ENCODE measurements around the gene C1D.

C1D gene

DNA sequence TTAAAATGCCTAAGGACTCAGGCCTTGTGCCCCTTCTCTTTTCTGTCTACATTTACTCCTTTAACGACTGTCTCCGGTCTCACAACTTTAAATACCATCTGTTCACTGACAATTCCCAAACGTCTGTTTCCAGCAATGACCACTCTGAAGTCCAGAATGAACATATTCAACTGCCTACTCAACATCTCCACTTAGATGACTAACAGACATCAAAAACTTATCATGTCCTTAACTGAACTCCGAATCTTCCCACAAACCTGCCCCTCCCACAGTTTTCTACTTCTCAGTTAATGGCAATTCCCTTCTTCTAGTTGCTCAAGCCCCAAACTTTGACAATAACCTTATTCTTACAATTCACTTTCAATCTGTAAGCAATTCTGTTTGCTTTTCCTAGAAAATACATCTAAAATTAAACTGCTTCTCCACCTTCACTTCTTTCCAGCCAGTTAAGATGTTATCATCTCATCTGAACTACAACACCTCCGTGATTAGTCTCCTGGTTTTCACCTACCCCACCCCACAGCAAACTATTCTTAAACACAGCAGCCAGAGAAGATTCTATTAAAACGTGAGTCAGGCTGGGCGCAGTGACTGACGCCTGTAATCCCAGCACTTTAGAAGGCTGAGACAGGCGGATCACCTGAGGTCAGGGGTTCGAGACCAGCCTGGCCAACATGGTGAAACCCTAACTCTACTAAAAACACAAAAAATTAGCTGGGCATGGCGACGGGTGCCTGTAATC is 2.8 kb downstream of the C1D start:
- no peak for DNase-seq (ENCODE audit: low read depth, low spot score)

DNA sequence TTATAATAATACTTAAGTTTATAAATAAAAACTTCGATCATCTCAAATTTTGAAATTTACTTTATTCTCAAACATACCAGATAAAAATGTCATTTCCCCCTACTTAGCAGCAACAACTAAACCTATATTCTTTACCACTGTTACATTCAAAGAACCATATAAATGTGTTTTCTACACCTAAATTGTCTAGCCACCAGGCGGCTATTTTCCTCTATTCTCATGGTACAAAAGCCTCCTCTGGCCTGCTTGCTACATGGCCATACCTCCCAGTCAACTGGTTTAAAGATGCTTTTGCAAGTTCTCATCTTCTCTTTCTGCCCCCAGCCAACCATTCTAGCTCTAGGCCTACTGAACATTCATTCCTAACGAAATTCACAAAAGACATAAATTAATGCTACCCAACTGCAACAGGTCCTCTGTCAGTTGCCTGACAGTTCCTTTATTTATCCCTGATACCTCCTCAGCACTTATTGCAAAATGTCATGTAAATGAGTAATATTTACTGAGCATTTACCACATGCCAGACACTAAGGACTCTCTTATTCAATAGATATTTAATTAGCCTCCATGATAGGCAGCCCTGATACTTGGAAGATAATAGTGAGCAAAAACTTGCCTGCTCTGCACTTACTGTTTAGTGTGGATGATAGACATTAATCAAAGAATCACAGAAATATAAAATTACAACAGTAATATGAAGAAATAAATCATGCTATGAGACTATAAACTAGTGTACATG is 5.0 kb downstream of the C1D start:
- no peak for DNase-seq (ENCODE audit: low read depth, low spot score)

DNA sequence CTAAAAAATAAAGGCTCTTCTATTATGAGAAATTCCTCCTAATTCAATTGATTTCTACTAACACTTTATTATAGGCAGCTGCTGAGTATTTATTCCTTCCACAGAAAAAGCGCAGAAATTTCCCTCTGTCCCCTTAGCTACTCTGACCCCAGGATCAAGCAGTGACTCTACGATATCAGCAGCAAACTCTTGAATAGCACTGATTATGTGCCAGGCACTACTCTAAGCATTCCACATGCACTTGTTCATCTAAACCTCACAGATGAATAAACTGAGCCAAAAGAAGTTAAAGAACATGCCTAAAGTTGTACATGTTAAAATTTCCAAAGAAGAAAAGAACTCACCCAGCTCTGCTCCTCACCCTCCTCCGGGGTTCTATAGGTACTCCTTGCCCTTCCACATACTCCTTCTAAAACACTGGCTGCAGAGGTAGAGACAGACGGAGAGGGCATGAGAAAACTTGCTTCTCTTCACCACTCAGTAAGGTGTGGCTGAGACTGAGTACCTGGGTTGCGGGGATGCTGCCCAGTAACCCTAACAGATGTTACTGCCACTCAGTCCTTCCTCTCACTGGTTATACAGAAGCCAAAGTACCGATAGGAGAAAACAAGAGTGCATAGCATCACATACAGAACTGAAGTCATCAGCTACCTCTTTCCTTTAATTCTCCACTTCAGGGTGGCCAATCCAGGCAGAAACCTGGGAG is 9.9 kb downstream of the C1D start:
- no peak for DNase-seq (ENCODE audit: low read depth, low spot score)

DNA sequence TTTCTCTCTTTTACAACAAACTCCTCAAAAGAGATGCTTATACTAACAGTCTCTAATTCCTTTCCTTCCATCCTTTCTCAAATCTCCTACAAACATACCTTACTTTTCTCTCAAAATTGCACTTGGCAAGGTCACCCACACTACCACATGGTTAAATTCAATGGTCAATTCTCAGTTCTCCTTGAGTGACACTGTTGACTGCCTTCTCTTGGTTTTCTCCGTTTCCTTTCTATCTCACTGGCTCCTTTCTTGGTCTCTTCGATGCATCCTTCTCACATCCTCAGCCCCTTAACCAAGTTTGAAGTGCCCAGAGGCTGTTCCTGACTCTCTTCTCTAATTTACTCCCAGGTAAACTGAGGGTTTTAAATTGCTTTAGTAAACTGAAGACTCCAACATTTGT is 12.5 kb downstream of the C1D start:
- DNase-seq (ENCODE audit: low read depth, low spot score), result no peak

DNA sequence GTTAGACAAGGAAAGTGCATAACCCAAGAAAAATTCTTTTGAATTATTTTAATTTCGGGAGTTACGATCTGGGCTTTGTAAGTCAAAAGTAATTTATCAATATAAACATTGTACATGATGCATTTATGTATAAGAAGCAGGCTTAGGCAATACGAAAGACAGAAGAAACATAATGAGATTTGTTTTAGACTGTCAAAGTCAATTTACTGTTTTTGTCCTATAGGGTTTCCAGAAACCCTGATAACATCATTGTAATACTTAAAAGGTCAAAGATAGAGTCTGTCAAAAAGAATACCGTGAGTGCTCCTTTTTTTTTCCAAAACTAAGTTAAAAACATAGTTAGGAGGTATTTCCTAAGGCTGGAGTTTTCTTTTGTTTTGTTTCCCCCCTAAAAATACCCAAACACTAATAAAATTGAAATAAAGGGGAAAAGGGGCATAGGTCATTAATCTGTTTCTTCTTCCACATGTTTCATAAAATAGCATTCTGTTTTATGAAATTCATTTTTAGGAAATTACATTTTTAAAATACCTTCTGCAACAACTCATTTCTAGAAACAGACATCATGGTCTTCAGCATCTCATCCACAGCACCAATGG is 16.1 kb downstream of the C1D start:
- no peak for DNase-seq (ENCODE audit: low read depth, low spot score)

DNA sequence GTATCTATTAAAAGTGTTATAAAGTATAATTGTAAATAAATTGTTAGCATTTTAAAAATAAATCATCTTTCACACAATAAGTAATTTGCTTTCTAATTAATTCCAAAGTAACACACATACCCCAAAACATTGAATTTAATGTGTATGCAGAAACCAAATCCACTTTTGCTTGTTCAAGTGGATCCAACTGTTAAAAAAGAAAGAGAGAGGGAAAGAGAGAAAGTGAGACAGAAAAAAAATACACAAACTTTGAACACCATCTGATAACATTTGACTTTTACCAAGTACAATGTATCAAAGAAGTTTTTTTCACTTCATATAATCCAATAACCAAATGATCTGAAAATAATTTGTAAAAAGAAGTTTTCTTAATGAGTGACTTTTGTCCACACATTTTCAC is 16.6 kb downstream of the C1D start:
- no peak for DNase-seq (ENCODE audit: low read depth, low spot score)

DNA sequence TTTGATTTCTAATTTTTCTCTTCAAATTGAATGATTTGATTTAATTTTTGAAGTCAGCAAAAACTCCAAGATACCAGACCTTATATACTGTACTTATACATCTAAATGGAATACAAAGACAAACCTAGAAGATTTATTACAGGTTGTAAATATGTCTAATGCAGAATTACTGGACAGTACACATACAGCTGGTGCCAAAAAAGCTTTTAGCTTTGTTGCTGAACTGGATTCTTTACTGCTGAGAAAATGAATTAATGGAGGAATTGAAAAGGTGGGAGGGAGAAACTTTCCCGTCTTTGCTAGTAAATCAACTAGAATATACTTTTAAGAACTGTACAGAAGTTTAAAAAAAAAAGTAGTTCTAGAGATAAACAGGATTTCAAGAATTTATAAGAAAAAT is 17.5 kb downstream of the C1D start:
- DNase-seq (ENCODE audit: low read depth, low spot score), result no peak

- no peak for DNase-seq (ENCODE audit: low read depth, low spot score)
These were observed 18.7 kb downstream of the C1D start for GRCh38 chr2:68044099-68044498.

DNA sequence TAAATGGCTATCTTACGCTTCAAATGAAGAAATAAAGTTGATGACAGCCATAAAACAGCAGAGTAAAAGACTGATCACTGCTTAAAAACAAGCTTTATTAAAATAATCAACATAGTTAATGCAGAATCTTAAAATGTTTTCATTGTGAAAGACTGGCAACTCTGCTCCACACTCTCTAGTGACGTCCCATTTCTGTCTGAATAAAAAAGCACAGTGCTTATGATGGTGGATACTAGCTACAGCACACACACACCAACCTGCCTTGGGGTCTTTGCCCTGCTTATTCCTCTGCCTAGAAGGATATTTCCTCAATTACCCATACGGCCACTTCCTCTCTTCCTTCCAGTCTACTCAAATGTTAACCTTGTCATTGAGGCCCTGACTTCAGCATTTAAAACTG is 19.1 kb downstream of the C1D start:
- DNase-seq (ENCODE audit: low read depth, low spot score), result no peak

GRCh38 chr2:68043032-68043431 is 19.8 kb downstream of the C1D start:
- DNase-seq (ENCODE audit: low read depth, low spot score), result no peak

DNA sequence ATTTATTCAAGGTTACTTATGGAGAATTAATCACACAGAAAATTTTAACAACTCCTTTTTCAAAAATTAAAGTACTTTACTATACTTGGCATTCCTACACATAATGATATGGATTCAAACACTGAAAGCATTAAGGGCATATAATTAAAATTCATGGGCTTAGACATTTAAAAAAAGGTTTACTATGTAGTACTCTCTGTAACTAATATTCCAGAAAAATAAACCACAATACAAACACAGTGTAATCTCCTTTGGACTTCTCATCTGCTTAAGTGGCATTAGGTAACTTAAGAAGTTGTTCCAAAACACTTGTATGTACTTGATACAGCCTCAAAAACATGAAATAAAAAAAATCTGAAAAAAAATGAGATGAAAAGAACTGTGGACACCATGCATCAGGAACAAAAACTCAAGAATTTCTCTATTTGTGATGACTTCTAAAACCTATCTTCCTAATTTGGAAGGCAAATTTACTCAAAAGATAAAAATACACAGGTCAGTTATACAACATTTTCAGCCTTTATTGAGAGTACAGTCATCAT is 21.0 kb downstream of the C1D start:
- DNase-seq (ENCODE audit: low read depth, low spot score), result no peak

GRCh38 chr2:68040078-68040477 is 22.7 kb downstream of the C1D start:
- no peak for DNase-seq (ENCODE audit: low read depth, low spot score)

DNA sequence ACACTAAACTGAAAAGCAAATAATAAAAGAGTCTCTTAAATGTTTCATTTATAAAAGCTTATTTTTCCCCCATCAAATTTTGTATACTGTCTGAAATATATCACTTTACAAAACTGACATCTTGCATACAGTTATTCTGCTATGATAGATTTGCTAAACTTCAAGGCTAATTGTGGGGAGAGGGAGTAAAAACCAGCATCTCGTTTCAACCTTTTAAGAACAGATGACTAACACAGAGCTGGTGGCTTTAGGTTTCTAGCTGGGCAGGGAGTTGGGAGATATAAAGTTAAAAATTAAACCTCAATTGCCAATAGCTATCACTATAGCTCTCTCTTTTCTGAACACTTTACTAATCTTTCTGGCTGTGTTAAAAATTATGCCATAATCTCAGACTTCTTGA is 23.5 kb downstream of the C1D start:
- DNase-seq (ENCODE audit: low read depth, low spot score), result no peak

- no peak for DNase-seq (ENCODE audit: low read depth, low spot score)
These were observed 30.1 kb downstream of the C1D start for GRCh38 chr2:68032702-68033101.

DNA sequence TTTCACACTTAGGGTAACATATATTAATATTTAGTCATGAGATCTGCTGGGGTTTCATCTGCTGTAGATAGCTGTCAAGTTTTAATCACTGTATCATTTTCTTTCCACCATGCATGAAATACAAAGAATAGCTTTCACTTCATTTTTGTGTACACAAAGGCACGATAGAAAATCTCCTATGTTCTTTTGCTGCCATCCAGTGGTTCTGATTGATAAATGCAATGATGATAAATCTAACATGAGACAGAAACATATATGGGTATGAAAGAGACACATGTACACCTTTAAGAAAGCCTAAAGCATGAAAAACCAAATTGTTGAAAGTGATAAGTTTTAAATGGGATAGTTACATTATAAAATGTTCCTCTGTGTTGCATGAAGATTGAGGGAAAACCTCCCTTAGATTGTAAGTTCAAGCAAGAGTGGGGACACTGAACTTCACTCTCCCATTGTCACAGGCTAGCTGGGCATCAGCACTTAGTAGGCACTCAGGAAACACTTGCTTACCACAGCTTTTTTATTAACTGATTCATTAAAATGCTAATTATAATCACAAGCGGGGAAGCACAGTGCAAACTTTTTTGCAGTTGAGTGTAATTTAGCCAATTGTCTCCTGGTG is 31.2 kb downstream of the C1D start:
- no peak for DNase-seq (ENCODE audit: low read depth, low spot score)

DNA sequence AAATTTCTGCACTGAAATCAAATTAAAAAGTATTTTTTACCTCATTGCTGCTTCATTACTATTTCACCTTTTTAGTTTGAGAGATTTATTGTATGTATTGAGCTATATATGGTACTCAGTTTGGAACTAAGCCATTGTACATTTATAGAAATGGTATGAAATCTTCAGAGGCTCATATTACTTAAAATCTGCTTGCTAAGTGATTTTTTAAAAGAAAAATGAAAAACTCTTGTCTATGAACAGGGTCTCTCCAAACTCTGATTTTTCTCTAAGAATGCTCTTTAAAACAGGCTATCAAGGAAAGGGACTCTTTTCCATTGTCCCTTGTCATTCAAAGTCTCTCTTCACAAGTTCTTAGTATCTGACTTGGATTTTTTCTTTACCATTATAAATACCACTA is 31.8 kb downstream of the C1D start:
- no peak for DNase-seq (ENCODE audit: low read depth, low spot score)

DNA sequence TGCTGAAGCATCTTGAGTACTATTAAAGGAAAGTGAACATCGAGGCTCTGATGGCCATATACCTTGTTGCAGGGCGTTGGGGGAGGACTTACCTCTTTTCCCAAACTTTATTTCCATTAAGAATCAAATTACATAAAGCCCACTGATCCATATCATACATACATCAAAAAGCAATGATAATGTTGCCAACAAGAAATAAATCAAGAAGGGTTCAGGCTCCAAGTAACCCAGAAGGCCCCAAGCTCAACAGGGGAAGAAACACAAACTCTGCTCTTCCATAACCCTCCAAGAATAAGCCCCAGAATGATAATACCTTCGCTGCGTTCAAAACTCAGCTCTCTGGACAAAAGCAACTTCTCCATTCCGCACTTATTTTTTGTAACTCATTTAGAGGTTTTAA is 32.3 kb downstream of the C1D start:
- DNase-seq (ENCODE audit: low read depth, low spot score), result no peak

DNA sequence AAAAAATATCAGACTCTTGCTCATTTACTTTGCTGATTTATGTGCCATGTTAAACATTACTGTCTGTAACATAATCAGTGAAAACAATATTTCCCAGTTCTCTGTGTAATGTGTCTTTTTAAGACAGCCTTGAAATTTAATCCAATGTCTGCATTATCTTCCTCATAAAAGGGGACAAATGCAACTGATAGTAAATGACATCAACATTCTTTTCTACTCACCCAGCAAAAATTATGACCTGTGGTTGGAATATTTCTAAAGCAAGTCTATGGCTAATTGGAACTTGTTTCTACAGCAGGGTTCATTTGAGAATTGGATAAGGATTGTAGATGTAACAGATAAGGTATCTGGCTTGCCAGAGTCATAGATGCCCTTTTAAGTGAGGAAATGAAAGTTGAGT is 34.8 kb downstream of the C1D start:
- DNase-seq (ENCODE audit: low read depth, low spot score), result no peak

DNA sequence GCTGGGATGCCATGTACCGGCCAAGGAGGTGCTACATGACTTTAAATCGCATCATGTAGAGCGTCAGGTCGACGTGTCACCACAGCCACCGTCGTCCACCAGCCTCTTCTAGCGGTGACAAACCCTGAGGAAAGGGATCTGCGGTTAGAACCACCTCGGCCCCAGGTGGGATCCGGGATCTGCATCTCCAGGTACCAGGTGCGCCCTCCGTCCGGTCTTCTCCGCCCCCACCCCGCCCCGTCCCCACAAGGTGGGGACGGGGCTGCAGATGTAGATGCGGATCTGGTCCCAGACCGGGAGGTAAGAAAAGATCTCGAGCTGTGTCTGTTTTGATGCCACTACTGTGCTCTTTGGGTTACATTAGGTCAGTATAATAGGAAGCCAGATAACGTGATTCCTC is 38.4 kb downstream of the C1D start:
- no peak for DNase-seq (ENCODE audit: low read depth, low spot score)

GRCh38 chr2:68023904-68024303 is 38.9 kb downstream of the C1D start:
- DNase-seq (ENCODE audit: low read depth, low spot score), result no peak

DNA sequence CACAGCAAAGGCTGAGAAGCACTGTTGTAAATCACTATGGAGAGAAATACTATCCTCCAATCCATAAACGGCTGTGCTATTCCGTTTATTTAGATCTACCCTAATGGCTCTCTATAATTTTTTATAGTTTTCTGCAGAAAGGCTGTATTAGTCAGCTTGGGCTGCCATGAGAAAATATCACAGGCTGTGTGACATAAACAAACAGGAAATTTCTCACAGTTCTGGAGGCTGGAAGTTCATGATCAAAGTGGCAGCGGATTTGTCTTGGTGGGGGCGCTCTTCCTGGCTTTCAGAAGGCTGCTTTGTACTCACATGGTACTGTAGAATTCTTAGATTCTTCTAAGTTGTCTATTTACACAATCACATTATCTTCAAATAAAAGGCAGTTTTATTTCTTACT is 44.1 kb downstream of the C1D start:
- DNase-seq (ENCODE audit: low read depth, low spot score), result no peak

- DNase-seq (ENCODE audit: low read depth, low spot score), result no peak
These were observed 53.3 kb downstream of the C1D start for GRCh38 chr2:68009526-68009925.
